ENCODE results near the gene ACADM. TPM values are rescaled to one million over a fixed set of nuclear protein-coding genes. Genes with fewer than 3 reads are reported as not detected.
A peak's percentile ranks its signal among the peaks of the same experiment; 100 is the strongest.

Gene ACADM
- total RNA-seq, 1 donor from 2014 or later = 43.1 TPM

GRCh38 chr1:75791022-75791421, 66.5 kb downstream of the ACADM start:
- intact Hi-C loops (cut with DNase I) = no loop called here
- H3K27me3 ChIP-seq (ENCODE audit: low read depth) = no peaks in the 10 kb centered on the region
- TF ChIP-seq CTCF (IDR thresholded peaks at IDR 0.05) = no peak
- peaks cover 42% of the 10 kb centered on the region for H3K4me1 ChIP-seq
- peak overlapping the region; percentile 38 for H3K27ac ChIP-seq
- DNase-seq = no peak
- no peaks in the 10 kb centered on the region for H3K9me3 ChIP-seq
- peak in 1 of 2 donors; percentile 71 for ATAC-seq
- peaks cover 67% of the 10 kb centered on the region for H3K36me3 ChIP-seq
- no peak overlapping the region for H3K4me3 ChIP-seq

GRCh38 chr1:75792091-75792490, 67.6 kb downstream of the ACADM start:
- DNase-seq (no peak), ATAC-seq (no peak)
- H3K27ac ChIP-seq = no peak overlapping the region
- TF ChIP-seq CTCF (IDR thresholded peaks at IDR 0.05) = no peak
- no peaks in the 10 kb centered on the region for H3K9me3 ChIP-seq
- no peaks in the 10 kb centered on the region for H3K27me3 ChIP-seq (ENCODE audit: low read depth)
- H3K36me3 ChIP-seq = peaks cover 78% of the 10 kb centered on the region
- peaks cover 39% of the 10 kb centered on the region for H3K4me1 ChIP-seq
- intact Hi-C loops (cut with DNase I) = no loop called here
- no peak overlapping the region for H3K4me3 ChIP-seq

- no peak for TF ChIP-seq CTCF (IDR thresholded peaks at IDR 0.05)
- peaks cover 16% of the 10 kb centered on the region for H3K4me1 ChIP-seq
- no peaks in the 10 kb centered on the region for H3K27me3 ChIP-seq (ENCODE audit: low read depth)
- DNase-seq = no peak
- no peak for ATAC-seq
- intact Hi-C loops (cut with DNase I) = no loop called here
- H3K4me3 ChIP-seq = no peak overlapping the region
- no peaks in the 10 kb centered on the region for H3K9me3 ChIP-seq
- H3K36me3 ChIP-seq = peaks cover 88% of the 10 kb centered on the region
- H3K27ac ChIP-seq = no peak overlapping the region
Measured at GRCh38 chr1:75794382-75794781, 69.9 kb downstream of the ACADM start.

DNA sequence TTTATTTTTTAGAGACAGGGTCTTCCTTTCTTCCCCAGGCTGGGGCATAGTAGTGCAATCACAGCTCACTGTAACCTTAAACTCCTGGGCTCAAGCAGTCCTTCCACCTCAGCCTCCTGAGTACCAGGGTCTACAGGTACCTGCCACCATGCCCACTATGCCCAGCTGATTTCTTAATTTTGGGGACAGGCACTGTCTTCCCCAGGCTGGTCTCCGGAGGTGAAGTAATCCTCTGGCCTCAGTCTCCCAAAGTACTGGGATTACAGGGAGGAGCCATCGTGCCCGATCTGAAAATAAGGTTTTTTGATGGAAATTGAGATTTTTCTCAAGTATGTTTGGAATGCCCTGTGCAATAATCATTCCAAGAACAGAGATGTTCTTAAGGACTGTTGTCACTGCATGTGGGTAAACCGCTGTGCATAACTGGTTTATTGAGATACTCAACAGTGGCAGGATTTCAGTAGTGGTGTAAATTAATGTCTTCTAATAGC, 71.2 kb downstream of the ACADM start:
- Histone ChIP-seq H3K27ac (no peak overlapping the region), H3K4me3 (no peak overlapping the region), H3K9me3 (no peaks in the 10 kb centered on the region), H3K27me3 (ENCODE audit: low read depth) (no peaks in the 10 kb centered on the region), H3K36me3 (peaks cover 75% of the 10 kb centered on the region), H3K4me1 (peaks cover 3% of the 10 kb centered on the region)
- TF ChIP-seq CTCF (IDR thresholded peaks at IDR 0.05) = no peak
- ATAC-seq = no peak
- intact Hi-C loops (cut with DNase I) = no loop called here
- DNase-seq = no peak

GRCh38 chr1:75796376-75797272, 72.1 kb downstream of the ACADM start, which contains the start of gene MSH4:
Gene MSH4, plus strand, starts transcription at chr1:75796882. Its CDS starts 104 bp downstream, at chr1:75796986.
- ATAC-seq (peak; percentile 31 to 45), DNase-seq (no peak)
- Histone ChIP-seq H3K9me3 (no peaks in the 10 kb centered on the region), H3K36me3 (peaks cover 66% of the 10 kb centered on the region), H3K4me1 (no peaks in the 10 kb centered on the region), H3K4me3 (no peak within 1 kb of the TSS), H3K27ac (no peak within 1 kb of the TSS), H3K27me3 (ENCODE audit: low read depth) (no peaks in the 10 kb centered on the region)
- intact Hi-C loops (cut with DNase I) = no loop called here
- no peak for TF ChIP-seq CTCF (IDR thresholded peaks at IDR 0.05)
